Stimulated activated naive CD8-positive, alpha-beta T cell treated with anti-CD3 and anti-CD28 coated beads, Interleukin-15, Interleukin-2, amounts not matched to agents 100 U/mL and 50 U/mL, for 24 hours (primary cell): ENCODE data around the gene RIN3.
A peak's percentile ranks its signal among the peaks of the same experiment; 100 is the strongest.
"Not testable (repeated sequence)": the region's sequence is repeated elsewhere in the genome, so short reads cannot be mapped to it uniquely, and the experiment has no call there.

Experiments used
- ATAC-seq: fragments of 150-1000 bp; cut with Tn5 transposase; one replicate; pipeline ENCODE4 v1.10.0; 2021
- DNase-seq: peaks from one replicate; pipeline ENCODE4 v3.0.0; 2021

RIN3 gene

DNA sequence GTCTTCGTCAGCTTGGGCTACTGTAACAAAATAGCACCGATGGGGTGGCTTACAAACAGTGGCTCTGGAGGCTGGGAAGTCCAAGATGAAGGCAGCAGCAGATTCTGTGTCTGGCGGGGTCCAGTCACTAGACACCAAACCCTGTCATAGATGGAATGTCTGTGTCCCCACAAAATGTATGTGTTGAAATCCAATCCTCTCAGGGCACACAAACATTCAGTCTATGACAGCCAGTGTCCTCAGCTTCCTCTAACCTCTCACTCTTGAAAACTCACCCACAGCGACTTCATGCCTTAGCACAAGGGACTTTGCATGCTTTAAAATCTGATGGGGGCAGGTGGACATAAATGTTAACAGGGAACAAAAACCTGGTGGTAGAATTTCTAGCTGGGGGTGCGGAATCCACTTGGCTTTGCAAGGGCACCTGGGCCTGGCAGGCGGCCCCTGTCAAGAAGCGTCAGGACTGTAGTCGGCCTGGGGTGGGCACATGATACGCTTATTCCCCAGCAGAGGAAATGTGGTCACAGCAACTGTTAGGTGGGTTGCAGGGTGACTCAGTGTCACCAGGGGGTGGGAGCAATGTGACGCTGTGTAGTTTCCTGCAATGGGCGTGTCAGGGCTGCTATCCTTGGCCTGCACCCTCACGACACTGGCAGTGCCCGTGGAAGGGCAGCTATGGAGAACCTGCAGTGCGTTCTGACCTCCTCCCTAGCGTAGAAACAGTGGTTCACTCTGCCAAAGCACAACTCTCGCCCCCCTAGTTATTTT, 17.7 kb downstream of the RIN3 start:
- DNase-seq (peak; percentile 84), ATAC-seq (peak; percentile 91)

DNA sequence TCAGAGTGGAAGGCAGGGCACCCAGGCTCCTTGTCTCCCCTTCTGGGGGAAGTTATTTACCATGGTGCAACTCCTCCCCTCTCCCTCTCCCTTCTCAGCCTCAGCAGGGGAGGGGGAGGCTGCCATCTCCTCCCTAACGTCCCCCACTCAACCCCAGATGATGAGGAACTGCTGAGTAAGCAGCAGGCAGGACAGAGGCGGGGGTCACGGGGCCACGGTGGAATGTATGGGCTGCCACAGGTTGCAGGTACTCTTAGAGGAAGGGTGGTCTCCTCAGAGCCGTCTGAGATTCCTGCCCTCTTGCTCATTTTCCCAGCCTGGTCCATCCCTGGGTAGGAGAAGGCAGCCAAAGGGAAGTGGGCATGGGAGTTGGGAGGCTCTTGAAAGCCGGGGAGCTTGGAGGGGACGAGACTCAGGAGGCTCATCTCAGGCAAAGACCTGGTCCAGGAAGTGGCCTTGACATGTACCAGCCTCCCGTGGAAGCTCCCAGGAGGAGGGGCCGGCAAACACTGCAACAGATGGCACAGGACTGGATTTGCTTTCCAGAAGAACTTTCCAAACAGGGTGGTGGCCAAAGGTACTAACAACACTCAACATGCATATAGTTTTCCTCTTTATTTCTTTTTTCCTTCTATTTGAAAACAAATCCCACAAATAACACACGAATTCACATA, 19.0 kb downstream of the RIN3 start:
- ATAC-seq (no peak), DNase-seq (no peak)

DNA sequence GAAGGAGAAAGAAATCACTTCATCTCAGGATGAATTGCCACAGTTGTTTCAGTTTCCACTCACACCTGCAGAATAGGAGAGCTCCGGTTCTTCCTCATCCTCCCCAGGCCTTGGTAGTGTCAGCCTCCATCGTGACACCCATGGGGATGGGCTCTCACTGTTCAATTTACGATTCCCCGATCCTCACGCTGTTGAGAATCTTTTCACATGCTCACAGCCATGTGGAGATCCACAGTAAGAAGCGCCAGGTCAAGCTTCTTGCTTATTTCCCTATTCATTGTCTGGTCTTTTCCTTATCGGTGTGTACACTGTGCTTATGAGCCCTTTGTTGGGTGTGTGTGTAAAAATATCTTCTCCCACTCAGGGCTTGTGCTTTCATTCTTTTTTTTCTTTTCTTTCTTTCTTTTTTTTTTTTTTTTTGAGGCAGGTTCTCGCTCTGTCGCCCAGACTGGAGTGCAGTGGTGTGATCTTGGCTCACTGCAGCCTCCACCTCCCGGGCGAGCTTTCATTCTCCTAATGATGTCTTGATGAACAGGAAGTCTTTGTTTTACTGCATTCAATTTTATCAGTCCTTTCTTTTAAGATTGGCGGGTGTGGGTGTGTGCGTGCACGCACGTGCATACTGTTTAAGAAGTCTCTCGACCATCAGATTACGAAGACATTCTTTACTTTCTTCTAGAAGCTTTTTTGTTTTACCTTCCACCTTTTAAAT, 21.5 kb downstream of the RIN3 start:
- no peak for ATAC-seq
- DNase-seq: no peak

DNA sequence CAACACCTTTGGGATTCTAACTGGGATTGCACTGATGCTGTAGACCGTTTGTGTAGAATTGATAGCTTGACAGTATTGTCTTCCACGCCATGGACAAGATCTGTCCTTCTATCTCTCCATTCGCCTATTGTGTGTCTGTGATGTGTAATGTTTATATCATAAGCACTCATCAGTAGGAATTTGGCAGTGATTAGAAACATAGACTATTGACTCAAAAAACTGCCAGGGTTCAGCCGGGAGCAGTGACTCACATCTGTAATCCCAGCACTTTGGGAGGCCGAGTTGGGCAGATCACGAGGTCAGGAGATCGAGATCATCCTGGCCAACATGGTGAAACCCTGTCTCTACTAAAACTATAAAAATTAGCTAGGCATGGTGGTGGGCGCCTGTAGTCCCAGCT, 22.6 kb downstream of the RIN3 start:
- not testable (repeated sequence) for DNase-seq, ATAC-seq

DNA sequence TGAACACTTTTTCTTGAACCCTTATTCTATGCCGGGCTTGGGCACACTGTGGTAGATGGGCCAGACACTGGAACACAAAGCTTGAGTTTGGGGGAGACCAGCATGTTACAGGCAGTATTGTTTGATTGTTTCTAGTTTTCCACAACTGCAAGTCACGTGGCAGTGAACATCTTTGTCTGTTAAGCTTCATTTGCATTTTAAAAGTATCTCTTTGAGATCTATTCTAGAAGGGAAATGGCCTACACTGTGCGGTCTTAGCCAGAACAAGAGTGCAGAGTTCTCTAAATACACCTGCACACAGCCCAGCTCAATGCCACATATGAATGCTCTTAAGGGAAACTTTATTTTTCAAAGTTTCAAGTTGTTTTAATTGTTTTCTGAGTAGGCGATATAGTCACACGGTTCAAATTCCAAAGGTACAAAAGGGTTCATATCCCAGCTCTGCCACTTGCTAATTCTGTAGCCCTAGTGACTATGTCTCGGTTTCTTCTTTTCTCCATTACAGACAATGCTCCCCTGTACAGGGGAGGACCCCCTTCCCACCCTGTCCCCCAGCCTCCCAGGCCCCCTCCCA, 24.9 kb downstream of the RIN3 start:
- ATAC-seq (no peak), DNase-seq (no peak)

DNA sequence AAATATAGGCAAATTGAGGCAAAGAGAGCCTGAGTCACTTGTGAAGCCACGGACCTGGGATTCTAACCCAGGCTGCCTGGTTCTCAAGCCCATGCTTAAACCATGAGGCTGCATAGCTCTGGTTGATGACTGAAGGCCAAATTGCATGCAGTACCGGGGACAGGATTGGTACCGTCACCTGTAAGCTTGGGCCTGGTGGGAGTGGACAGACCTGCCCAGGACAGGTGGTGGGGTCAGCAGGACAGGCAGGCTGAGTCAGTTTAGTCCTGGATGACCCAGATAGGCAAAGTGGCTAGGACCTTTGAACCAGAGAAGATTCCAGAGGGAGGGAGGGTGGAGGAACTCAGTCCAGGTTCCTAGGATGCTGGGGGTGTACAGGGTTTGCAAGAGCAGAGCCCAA, 25.8 kb downstream of the RIN3 start:
- DNase-seq: no peak

DNA sequence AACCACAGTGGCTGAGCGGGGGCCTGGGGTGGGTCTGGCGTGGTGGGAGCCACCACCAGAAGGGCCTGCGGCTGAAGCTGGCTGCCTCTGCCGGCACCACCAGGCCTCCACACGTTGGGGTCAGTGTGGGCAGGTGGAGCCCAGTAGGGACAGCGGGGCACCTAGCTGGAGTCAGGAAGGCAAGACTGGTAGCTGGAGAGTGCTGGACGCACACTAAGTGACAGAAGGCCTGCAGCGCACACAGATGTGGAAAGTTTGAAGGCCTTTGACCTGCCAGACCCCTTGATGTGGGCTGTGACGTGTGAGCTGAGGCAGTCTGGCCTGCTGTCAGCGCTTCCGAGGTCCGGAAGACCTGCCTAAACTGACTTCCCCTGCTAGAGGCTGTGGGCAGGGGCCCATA, 26.3 kb downstream of the RIN3 start:
- ATAC-seq: peak; percentile 72
- peak; percentile 69 for DNase-seq

More for the DNA sequence above, 25.8 kb downstream of the RIN3 start:
- ATAC-seq: no peak

DNA sequence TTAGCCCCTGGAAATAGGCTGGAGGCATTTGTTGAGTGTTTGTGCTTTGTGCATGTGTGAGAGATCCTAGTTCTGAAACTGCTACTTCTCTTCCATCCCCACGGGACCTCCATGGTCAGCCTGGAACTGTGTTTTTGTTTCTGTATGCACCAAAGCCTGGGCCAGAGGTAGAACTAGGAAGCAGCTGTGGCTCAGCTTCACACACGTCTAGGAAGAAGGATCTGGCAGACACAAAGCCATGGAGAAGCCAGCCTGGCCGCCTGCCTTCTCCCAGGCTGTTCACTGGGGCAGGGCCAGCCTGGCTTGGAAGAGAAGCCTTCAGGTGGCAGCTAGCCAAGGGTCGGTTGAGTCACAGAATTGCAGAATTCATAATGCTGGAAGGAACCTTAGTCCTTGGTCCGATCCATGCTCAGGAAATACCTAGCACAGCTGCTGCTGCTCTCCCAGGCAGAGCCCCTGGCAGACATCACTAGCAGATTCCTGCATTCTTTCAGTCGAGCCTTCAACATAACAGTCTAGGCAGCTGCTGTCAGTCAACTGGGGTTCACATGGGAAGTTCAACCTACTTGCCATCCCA, 27.0 kb downstream of the RIN3 start:
- DNase-seq: no peak

DNA sequence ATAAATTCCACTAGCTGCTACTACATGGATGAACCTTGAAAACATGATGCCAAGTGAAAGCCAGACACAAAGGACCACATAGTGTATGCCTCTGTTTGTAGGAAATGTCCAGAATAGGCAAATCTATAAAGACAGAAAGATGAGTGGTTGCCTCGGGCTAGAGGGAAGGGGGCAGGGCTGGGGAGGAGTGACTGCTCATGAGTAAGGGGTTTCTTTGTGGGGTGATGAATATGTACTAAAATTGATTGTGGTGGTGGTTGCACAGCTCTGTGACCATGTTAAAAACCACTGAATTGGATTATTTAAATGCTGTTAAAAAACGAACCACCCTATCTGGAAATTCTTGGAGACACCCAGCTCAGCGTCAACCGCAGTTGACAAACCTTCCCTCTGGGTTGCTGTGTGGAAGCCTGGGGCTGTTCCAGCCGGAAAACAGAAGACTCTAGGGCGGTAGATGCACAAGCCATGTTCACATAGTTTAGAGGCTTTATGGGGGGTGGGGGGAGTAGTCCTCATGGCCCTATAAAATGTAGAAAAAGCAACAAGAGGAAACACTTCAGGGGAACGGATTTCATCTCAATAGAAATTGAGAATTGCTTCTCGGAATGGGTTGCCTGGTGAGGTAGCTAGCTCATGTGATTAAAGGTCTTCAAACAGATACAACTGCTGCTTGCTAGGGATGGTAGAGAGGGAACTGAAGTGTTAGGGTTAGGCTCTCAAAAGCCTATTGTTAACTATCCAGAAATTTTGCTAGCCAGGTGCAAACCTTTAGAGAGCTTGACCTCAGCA, 29.4 kb downstream of the RIN3 start:
- DNase-seq: no peak
- no peak for ATAC-seq

More for the DNA sequence above, 27.0 kb downstream of the RIN3 start:
- ATAC-seq: no peak

DNA sequence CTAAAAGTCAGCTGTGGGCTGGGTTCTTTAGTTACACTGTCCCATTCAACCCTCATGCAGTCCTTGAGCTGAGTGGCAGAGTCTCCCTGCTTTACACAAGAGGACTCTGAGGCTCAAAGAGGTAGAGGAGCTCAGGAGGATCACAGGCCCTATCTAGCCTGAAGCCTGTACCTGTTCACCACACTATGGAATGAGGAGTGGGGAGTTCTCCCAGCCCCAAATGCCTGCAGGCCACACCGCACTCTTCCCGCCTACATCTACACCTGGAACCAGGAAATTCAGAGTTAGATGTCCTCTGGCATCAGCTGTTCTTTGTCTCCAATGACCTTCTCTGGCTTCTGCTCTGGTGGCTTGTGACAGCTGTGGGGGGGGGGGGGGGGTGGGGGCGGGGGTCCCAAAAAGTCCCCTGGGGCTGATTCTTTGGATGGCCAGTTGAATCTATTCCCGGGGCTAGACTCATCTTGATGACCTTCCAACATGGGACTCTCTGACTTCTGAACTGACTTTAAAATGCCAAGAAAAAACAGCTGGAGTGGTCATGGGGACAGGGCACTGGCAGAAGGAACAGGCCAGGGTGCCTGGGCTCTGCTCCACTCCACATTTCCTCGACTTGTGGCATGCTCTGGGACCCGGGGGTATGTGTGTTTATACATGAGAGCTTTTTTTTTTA, 30.6 kb downstream of the RIN3 start:
- DNase-seq (no peak), ATAC-seq (no peak)

DNA sequence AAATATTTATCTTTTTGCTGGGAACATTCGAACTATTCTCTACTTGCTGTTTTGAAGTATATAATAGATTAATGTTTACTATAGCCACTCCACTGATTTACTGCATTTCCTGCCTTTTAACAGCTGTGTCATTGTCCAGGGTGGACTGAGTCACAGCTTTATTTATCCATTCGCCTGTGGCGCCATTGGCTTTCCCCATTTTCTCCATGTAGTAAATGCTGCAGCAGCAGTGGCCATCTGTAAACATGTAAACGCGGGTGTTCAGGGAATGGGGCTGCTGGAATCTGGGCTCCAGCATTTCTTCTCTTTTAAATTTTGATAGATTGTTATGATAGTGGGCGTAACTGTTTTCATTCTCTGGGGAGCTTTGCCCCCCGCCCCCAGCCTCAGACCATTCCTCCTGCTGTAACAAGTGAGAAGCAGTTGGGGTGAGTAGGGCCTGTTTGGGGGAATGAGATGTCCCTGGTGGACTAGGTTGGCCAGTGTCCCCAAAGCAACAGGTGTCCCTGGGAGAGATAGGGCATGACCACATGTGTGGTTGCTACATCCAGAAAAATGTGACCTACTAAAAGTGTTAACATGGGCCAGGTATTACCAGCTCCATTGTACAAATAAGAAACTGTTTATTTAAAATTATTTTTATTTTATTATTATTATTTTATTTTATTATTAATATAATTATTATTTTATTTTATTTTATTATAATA, 32.9 kb downstream of the RIN3 start:
- no peak for ATAC-seq
- no peak for DNase-seq

DNA sequence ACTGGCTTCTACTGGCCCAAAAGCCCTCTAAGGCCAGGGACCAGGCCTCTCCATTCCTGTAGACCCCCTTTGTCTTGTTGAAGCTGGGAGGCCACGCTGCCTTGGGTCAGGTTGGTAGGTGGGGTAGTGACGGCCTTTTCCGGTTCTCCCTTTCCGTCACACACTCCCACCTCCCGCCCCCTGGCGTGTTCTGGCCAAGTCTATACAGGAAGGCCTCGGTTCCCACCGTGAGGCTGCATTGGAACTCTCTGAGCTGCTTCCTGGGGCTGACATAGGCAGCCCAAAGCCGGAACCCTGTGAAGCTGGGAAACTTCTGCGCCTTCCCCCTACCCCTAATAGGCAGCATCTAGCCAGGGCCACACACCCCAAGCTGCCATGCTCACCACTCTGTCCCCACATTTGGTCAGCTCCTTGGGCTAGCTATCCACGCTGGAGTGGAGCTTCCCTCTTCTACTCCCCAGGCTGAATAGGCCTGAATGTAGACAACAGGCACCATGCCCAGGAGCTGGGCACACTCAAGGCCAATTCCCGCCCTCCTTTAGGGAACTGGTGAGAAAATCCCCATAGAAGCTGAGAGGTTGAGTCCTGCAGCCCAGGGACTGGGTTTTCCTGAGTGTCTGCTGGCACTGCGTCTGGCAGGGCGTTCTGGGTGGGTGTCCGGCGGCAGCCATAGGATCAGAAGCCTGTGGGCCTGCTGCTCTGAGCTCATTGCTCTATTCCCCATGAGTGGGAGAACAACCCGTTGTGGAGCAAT, 35.7 kb downstream of the RIN3 start:
- ATAC-seq (no peak), DNase-seq (no peak)

DNA sequence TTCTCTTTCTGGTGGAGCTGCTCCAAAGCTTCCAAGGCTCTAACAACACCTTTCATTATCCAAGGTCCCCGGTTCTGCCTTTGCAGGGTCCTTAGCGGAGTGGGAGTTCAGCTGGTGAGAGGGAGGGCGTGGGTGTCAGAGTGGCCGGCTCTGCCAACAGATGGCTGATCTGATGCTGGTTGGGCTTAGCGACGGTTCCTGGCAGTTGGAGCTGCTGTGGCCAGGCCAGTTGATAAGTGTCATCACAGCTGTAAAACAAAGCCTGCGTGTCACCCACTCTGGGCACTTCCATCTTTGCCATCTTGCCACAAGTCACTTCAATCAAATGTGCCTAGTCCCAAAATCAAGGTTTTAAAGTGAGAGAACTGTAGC, 36.3 kb downstream of the RIN3 start:
- ATAC-seq: no peak
- no peak for DNase-seq

DNA sequence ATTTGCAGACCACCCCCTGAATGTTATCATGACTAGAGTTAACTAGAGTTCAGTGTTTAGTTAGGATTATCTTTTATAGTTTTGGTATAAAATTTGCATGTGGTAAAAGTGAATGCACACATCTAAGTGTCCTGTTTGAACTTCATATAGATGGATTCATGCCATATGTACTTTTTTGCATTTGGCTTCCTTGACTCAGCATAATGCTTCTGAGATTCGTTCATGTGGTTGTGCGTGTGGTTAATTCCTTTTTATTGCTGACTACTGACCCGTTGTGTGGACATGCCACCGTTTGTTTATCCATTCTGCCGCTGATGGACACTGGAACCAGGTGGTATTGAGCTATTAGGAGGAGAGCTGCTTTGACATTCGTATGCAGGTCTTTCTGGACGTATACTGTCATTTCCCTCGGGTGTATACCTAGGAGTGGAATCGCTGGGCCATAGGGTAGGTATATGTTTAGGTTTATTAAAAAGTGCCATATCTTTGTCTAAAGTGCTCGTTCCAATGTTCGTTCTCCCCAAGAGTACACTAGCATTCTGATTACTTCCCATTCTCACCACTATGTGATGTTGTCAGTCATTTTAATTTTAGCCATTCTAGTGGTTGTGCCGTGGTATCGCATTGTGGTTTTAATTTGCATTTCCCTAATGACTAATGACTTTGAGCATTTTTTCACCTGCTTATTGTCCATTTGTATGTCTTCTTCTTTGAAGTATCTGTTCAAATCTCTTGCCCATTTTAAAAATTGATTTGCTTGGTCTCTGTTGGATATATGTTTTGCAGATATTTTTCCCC, 37.7 kb downstream of the RIN3 start:
- ATAC-seq (peak; percentile 37), DNase-seq (no peak)

DNA sequence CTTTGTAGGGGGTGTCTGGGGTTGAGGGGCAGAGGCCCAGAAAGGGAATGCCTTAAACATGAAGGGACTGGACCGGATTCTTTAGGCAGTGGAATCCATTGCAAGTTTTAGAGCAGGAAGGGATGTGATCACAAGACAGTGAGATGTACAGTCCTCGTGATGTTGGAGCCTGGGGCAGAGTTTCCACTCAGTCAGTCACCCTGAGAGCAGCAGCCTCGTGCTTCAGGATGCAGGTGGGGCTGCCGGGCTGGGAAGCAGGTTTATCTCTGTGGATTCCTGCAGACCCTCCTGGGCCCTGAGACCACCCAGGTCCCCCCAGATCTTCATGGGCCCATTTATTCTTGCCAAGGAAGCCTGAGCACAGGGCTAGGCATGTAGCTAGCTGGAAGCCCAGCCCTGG, 38.5 kb downstream of the RIN3 start:
- ATAC-seq (no peak), DNase-seq (no peak)

DNA sequence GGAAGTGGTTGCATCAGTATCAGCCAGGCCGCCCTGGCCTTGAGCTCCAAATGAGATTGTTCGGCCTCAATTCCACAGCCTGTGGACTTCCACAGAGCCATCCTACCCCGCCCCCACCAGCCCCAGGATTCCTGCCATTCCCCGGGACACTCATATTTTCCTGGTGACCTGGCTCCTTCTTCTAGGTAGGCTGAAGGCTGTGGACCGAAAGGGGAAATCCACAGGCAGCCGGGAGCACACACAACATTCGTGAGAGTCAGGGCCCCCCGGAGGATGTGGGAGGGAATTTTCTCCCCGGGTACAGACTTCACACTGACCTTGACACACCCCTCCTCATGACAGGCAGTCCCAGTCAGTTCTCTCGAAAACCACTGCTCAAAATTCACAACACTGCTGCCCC, 39.9 kb downstream of the RIN3 start:
- no peak for ATAC-seq

DNA sequence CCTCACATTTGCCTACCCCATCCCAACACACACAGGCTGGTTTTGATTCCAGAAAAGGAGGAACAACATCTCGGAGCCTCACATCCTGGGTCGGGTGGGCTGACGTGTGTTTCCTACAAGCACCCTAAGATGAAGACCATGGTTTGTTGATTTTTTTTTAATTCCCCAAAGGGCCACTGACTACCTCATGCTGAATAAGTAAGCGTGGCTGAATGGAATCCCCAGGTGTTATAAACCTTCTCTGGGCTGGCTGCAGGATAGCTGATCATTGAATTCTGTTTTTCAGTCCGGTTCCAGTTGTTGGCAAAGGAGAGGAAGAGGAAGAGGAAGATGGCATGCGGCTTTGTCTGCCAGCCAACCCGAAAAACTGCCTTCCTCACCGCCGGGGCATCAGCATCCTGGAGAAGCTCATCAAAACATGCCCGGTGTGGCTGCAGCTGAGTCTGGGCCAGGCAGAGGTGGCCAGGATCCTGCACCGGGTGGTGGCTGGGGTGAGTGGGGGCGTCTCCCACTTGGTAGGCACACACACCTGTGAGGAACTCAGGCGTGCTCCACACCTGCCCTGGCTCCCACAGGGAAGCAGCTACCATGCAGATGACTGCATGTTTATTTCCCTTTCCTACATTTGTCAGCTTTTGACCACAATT, 42.0 kb downstream of the RIN3 start:
- DNase-seq: no peak
- ATAC-seq: no peak

More for the DNA sequence above, 39.9 kb downstream of the RIN3 start:
- DNase-seq: no peak

DNA sequence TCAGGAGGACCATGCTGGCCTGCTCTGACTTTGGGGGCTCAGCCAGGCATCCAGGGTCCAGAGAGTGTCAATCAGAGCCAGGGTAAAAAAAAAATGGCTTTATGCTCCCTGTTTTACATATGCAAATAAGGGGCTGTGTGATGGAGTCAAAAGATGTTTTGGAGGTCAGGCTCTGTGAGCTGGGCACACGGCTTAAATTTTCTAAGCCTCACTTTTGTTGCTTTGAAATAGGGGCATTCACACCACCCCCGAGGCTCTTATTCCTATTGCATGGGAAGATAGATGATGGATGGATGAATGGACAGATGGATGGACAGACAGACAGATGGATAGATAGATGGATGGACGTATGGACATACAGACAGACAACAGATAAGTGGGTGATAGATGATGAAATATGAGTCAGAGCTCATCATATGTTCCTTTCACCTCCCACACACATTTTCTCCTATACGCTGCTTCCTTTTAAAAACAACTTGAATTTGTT, 42.7 kb downstream of the RIN3 start:
- ATAC-seq (peak; percentile 59), DNase-seq (no peak)
